ENCODE data around the gene ZNF439.

DNA sequence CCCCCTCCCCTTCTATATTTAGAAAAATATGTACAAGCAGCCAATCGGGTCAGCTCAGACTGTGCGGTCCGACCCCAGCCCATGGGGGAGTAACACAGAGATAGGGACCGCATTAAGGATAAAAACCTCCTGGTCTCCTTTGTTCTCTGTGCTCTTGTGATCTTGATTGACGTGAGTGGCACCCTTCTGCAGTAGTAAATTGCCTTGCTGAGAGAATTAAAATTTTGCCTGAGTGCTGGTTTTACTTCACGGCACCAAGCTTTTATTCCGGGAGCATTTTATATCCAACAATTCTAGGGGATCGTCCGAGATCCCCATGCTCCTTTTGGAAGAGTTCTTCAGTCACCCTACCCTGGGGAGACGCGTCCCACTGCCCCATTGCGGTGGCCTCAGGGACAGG lies 32.1 kb downstream of the ZNF439 start:
- TF ChIP-seq CTCF (conservative IDR thresholded peaks at IDR 0.05) = no peak
- TF ChIP-seq EZH2 (IDR thresholded peaks at IDR 0.05; ENCODE audit: low read depth) = no peak

Data from PC-9 (cell line).